ENCODE data around the gene KNTC1.

DNA sequence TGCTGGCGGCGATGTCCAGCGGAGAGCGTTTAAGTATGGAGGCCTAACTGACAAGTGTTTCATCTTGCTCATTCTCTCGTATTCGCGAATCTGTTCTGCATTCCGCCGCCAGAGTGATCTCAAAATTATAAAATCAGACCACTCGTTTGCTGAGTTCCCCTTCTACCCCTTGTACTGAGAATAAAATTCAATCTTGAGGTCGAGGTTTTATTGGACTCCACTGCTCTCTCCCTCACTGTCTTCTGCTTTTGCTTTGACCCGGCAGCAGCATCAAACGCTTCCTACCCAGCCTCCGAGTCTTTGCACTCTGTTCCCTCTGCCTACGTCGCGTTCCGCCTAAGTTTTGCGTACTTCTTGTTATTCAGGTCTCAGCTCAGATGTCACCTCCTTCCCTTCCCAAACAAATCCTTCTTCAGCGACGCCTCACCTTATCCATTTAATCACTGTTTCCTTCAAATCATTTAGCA is 462 bp downstream of the KNTC1 start:
- TF ChIP-seq POLR2A (IDR thresholded peaks at IDR 0.05) (peak in 1 of 3 donors; percentile 9), POLR2AphosphoS5 (IDR thresholded peaks at IDR 0.05) (peak in 1 of 3 donors; percentile 3), CTCF (IDR thresholded peaks at IDR 0.05 in 8 of 11, conservative IDR thresholded peaks at IDR 0.05 in 3 of 11) (no peak)
